ENCODE measurements around the gene MED12L.

- no peak for TF ChIP-seq CTCF (IDR thresholded peaks at IDR 0.05)
- no peak for TF ChIP-seq POLR2A (IDR thresholded peaks at IDR 0.05)
Observed at GRCh38 chr3:151283907-151284461, 198.5 kb downstream of the MED12L start.

Data from thyroid gland (tissue), 4 donors.